Inferior parietal cortex (tissue), 1 donor: Measurements from ENCODE around the gene SLC35E4.
A peak's percentile ranks its signal among the peaks of the same experiment; 100 is the strongest.
"Not testable (repeated sequence)": the region's sequence is repeated elsewhere in the genome, so short reads cannot be mapped to it uniquely, and the experiment has no call there.

Experiments
- DNase-seq: peaks from one replicate; pipeline ENCODE4 v3.0.0-alpha.2; 2016; ENCODE audit errors: extremely low spot score

The SLC35E4 gene

GRCh38 chr22:30635273-30636225 is at the start of gene SLC35E4:
TSS of gene SLC35E4 (plus strand) at chr22:30635781. CDS start at chr22:30636451, 670 bp downstream.
- peak; percentile 77 for DNase-seq

- no peak for DNase-seq
Observed at GRCh38 chr22:30586414-30586813, 49.2 kb upstream of the SLC35E4 start.

DNA sequence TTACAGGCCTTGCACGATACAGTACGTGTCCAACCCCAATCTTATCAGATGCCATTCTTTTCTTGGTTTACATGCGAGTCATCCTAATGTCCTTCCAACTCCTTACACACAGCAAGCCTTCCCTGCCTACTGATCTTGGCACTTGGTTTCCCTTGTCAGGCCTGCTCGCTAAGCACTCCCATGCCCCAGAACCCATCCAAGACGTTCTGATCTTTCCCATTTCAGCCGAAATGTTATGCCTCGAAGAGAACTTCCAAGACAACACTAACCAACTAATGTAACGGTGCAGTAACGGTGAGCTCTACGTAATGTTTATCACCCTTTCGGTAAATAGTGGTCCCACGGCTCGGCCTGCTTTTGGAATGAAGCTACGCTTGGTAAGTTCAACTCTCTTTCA is 44.4 kb upstream of the SLC35E4 start:
- DNase-seq, result no peak

DNA sequence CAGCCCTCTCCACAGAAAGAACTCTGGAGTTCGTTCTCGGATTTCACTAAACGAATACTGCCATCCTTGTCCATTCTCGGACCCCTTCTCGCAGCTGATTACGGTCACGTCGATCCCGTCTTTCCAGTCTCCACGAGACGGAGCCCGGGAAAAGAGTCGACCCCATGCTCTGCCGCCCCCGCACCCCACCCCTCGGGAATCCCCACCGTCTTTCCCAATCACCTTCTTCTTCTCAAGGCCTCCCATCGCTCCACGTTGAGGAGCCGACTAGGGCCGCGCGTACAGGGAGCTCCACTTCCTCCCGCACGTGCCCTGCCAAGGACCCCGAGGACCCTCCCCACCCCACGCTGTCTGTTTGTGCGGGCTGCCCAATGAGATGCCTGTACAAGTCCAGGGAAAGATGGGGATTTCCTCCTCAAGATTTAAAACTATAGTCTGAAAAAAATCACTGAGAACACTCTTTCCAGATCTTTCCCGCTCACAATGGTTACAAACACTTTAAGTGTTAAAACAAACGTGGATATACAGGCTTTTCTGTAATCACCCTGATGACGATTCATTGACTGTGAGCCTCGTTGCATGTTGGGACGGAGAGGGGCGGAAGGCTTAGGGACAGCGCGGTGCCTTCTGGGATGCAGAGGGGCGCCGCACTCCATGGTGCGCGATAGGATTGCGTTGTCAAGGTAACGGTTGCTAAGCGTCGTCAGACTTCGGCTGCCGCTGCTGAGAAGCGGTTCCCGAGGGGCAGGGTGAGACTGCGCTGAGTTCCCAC is 43.8 kb upstream of the SLC35E4 start, which contains the start of gene PES1:
PES1 (minus strand) TSS at position 323 of the 772 bp plus-strand sequence; CDS start at position 246, 77 bp downstream.
- DNase-seq, result peak; percentile 98

DNA sequence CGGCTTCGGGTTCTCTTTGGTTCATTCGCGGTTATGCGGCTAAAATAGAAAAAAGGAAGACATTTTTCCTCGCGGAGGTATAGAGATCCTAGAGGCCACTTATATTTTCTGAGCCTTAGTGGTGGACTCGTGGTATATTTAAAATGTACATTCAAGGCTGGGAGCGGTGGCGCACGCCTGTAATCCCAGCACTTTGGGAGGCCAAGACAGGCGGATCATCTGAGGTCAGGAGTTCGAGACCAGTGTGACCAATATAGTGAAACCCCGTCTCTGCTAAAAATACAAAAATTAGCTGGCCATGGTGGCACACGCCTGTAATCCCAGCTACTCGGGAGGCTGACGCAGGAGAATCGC is 43.2 kb upstream of the SLC35E4 start:
- DNase-seq, result not testable (repeated sequence)

- no peak for DNase-seq
Observed at GRCh38 chr22:30596199-30596598, 39.4 kb upstream of the SLC35E4 start.

- no peak for DNase-seq
Observed at GRCh38 chr22:30596886-30597285, 38.7 kb upstream of the SLC35E4 start.

- DNase-seq, result no peak
Observed at GRCh38 chr22:30598986-30599385, 36.6 kb upstream of the SLC35E4 start.

DNA sequence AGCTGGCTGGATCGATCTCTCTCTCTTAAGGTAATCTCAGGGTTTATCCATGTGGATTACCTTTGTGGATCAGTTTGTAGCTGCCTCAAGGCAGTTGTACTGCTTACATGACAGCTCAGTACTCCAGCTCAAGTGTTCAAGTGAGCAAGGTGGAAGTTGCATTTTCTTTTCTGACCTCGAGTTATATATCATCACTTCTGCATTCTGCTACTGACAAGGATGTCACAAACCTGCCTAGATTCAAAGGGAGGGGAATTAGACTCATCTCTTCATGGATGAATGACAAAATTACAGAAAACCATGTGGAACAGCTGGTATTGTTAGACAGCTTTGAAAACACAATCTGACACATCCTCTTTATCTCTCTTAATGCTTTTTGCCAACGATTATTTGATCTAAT is 34.7 kb upstream of the SLC35E4 start:
- no peak for DNase-seq

- no peak for DNase-seq
Observed at GRCh38 chr22:30601464-30601863, 34.1 kb upstream of the SLC35E4 start.

- DNase-seq, result no peak
Observed at GRCh38 chr22:30602049-30602448, 33.5 kb upstream of the SLC35E4 start.

- DNase-seq, result no peak
Observed at GRCh38 chr22:30603801-30604200, 31.8 kb upstream of the SLC35E4 start.

DNA sequence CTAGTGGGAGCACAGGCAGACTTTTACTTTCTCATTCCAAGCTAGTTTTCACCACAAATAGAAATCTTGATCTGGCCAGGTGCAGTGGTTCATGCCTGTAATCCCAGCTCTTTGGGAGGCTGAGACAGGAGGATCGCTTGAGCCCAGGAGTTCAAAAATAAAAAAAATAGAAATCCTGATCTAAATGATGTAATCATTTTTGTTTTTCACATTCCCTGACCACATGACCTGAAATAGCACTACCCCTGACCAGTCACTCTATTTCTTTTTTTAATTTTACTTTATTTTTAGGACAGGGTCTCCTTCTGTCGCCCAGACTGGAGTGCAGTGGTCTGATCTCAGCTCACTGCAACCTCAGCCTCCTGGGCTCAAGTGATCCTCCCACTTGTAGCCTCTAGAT is 30.9 kb upstream of the SLC35E4 start:
- DNase-seq, result no peak

DNA sequence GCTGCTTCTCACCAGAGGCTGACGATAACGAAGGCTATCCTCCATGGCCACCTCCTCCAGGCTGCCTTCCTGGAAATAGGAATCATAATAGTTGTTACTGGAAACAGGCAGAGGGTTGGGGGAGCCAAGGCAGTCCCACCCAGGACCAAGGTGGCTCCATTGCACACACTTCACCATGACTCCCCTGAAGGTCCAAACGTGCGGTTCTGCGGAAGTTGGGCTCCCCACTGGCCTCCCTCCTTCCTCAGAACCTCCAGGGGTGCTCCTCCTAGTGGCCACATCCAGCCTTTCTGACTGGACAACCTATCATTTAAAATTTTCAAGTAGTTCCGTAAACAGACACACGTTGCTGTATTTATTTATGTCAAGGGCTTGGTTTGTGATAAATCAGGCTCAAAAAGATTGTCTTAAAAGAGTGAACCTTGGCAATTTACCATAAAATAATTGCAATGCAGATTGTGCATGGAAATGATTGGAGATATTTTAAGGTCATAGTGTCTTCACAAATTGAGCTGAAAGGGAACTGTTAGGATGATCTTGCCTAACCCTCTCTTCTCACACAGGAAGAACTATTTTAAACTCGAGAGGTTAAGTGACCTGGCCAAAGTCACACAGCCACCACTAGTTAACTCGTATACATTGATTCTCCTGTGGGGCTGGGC is 30.0 kb upstream of the SLC35E4 start:
- DNase-seq, result peak; percentile 44

DNA sequence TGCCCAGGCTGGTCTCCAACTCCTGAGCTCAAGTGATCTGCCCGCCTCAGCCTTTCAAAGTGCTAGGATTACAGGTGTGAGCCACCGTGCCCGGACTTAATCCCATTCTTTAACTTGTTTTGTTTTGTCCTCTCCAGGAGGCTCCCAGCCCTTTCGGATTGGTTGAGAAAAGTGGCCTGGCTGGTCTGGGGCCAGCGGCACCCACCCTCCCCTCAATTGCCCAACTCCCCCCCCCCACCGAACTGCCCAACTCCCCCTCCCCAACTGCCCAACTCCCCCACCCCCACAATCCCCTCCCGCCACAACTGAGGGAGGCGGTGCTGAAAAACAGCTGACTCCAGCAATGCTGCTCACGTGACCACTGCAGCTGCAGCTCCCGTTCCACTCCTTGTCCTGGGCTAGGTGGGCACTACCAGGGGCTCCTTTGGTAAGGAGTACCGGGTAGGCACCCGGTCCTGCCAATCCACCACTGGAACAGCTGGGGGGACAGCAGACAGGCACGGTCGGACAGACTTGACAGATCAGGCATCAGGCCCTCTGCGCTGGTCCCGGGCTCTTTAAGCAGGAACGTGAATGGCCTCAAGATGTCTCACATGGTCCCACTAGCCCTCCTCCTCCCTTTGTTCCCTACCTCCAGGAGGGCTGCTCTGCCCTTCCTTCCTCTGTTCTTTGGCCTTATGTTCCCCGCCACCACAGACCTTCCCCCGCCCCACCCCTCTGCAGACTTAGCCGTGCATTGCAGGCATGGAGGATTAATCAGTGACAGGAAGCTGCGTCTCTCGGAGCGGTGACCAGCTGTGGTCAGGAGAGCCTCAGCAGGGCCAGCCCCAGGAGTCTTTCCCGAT is 28.9 kb upstream of the SLC35E4 start, which contains the start of gene TCN2:
TCN2 (plus strand) TSS at position 720 of the 845 bp plus-strand sequence. CDS start 158 bp downstream, outside the sequence.
- peak; percentile 66 for DNase-seq

GRCh38 chr22:30607300-30607930 is 28.2 kb upstream of the SLC35E4 start:
- no peak for DNase-seq

- no peak for DNase-seq
Observed at GRCh38 chr22:30607939-30608338, 27.6 kb upstream of the SLC35E4 start.

DNA sequence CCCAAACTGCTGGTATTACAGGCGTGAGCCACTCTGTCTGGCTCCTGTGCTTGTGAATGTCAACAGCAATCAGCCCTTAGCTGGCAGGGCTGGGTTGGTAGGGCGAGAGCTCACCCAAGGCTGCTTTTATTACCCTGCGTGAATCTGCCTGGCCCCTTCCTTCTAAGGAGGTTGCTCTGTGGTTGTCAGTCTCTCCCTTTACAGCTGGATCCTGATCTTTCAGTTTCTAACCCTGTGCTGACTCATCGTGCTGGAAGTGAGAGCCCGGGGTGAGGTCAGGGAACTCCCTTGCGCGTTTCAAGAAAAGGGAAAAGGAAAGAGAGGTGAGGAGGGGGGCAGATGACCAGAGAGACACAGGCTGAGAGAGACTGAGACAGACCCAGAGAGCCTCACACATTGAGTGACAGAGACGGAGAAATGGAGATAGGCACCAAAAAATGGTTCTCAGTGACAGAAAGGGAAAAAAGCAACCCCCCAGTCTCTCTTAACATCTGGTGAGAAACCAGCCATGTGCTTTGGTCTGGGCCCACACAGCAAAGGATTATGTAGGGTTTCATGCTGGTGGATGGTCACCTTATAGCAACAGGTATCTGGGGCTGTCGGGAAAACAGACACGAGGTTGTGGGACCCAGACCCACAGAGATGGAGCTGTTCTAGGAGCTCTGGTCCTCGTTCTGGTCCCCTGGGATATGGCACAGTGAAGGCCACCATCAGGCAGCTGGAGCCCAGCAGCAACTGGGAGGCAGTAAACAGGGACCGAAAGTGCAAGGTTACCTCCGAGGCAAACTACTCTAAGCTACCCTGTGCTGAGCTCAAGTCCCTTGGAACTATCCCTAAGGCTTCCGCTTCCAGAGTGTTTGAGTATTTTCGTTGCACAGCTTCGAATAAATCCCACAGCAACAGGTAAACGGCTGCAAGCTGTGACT is 26.1 kb upstream of the SLC35E4 start:
- no peak for DNase-seq

GRCh38 chr22:30610299-30610698 is 25.3 kb upstream of the SLC35E4 start:
- DNase-seq, result no peak
